Sigmoid colon (tissue), 4 donors: ENCODE measurements around the gene FOXO6.

Experiments used
- EP300 ChIP-seq, 4 donors: sonication (generic); formaldehyde crosslinking; IDR thresholded peaks; one replicate each; pipeline ENCODE4 v1.6.1; 2017; ENCODE audit warnings: antibody characterized with exemption in 4 of 4
- POLR2A ChIP-seq, 2 donors: fragments of 450-650 bp; IDR thresholded peaks; one replicate each; pipeline ENCODE4 v1.6.1; 2016; ENCODE audit warnings: antibody characterized with exemption in 2 of 2, mild to moderate bottlenecking in 2 of 2, moderate library complexity in 2 of 2
- POLR2AphosphoS5 ChIP-seq, 4 donors: sonication (generic); formaldehyde crosslinking; IDR thresholded peaks; one replicate each; pipeline ENCODE4 v1.6.1; 2017; ENCODE audit warnings: antibody characterized with exemption in 4 of 4
- TF ChIP-seq, protein P1 (sequence below), 4 experiments: fragments of 450-650 bp in 3 of 4; fragments of 200-600 bp in 1 of 4; IDR thresholded peaks; one replicate each; pipeline ENCODE4 v1.5.1; 2016 to 2019; ENCODE audit warnings: antibody characterized with exemption in 4 of 4, mild to moderate bottlenecking in 3 of 4, moderate library complexity in 2 of 4

DNA sequence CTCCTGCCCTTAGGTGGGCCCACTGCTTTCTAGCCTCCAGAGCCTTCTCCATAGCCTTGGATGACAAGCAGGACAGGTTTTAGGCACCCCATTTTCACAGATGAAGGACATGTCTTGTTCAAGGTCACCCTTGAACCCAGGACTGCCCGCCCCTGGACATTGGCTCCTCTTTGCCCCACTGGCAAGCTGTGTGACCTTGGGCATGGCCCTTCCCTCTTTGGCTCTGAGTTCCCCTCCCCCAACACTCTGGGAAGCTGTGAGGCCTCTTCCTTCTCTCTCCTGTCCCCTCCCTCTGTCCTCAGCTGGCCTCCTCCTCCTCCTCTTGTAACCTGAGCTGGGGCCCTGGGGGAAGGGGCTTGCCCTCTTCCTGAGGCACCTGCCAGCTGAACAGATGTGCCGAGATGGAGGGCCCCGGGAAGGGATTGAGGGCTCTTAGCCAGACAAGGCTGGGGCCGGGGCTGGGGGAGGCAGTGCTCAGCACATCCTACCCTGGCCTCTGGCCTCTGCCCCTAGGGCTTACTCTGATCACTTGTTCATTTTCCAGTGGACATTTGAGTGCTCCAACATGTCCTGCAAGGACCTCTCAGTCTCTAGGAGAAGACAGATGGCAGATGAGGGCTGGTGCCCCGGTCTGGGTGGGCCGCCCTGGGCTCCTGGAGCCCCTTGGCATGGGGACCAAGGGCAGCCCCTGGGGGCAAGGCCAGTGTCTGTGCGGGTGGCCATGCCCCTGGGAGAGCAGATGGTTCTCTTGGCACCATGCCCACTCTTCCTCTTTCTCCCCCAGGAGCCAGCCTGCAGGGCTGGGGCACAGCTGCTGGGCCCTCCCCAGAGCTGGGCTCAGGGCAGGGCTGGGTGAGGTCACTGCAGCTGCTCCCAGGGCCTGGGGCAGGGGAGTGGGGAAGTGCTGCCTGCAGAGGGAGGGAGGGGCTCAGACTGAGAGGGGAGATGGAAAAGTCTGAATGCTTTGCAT lies 10.7 kb downstream of the FOXO6 start:
- TF ChIP-seq, protein P1, sequence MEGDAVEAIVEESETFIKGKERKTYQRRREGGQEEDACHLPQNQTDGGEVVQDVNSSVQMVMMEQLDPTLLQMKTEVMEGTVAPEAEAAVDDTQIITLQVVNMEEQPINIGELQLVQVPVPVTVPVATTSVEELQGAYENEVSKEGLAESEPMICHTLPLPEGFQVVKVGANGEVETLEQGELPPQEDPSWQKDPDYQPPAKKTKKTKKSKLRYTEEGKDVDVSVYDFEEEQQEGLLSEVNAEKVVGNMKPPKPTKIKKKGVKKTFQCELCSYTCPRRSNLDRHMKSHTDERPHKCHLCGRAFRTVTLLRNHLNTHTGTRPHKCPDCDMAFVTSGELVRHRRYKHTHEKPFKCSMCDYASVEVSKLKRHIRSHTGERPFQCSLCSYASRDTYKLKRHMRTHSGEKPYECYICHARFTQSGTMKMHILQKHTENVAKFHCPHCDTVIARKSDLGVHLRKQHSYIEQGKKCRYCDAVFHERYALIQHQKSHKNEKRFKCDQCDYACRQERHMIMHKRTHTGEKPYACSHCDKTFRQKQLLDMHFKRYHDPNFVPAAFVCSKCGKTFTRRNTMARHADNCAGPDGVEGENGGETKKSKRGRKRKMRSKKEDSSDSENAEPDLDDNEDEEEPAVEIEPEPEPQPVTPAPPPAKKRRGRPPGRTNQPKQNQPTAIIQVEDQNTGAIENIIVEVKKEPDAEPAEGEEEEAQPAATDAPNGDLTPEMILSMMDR (IDR thresholded peaks at IDR 0.05): no peak
- TF ChIP-seq POLR2AphosphoS5 (IDR thresholded peaks at IDR 0.05): no peak
- no peak for TF ChIP-seq POLR2A (IDR thresholded peaks at IDR 0.05)
- no peak for TF ChIP-seq EP300 (IDR thresholded peaks at IDR 0.05)
